HAP-1 (cell line): ENCODE measurements around the gene NDUFC2.
"Not testable (repeated sequence)": the region's sequence is repeated elsewhere in the genome, so short reads cannot be mapped to it uniquely, and the experiment has no call there.

Experiments
- DNase-seq, 2 experiments: peaks; one replicate each; pipeline ENCODE4 v3.0.0-alpha.2; 2016 to 2020; ENCODE audit warnings: low spot score in 2 of 2
- H3K27me3 ChIP-seq: fragments of 250-450 bp; sonication (Bioruptor Pico); 2 replicates; pipeline ENCODE4 v1.5.1; 2020; ENCODE audit warnings: low read depth, mild to moderate bottlenecking, moderate library complexity
- H3K36me3 ChIP-seq: fragments of 250-450 bp; sonication (Bioruptor Pico); replicated peaks from 2 replicates; pipeline ENCODE4 v1.5.1; 2020; ENCODE audit warnings: mild to moderate bottlenecking
- H3K4me1 ChIP-seq: fragments of 250-450 bp; sonication (Bioruptor Pico); 2 replicates; pipeline ENCODE4 v1.5.1; 2020; ENCODE audit warnings: mild to moderate bottlenecking
- H3K4me3 ChIP-seq: fragments of 250-450 bp; sonication (Bioruptor Pico); 2 replicates; pipeline ENCODE4 v1.5.1; 2020; ENCODE audit warnings: mild to moderate bottlenecking, moderate library complexity
- H3K9me3 ChIP-seq: fragments of 250-450 bp; sonication (Bioruptor Pico); 2 replicates; pipeline ENCODE4 v1.5.1; 2020; ENCODE audit warnings: mild to moderate bottlenecking, moderate library complexity
- in situ Hi-C: fragments of 300-500 bp; cut with MboI; formaldehyde crosslinking; loops from 3 replicates; pipeline ENCODE4 v1.14.3; 2020; ENCODE audit warnings: low sequenced_read_pairs, inconsistent platforms, mixed read lengths

The NDUFC2 gene

DNA sequence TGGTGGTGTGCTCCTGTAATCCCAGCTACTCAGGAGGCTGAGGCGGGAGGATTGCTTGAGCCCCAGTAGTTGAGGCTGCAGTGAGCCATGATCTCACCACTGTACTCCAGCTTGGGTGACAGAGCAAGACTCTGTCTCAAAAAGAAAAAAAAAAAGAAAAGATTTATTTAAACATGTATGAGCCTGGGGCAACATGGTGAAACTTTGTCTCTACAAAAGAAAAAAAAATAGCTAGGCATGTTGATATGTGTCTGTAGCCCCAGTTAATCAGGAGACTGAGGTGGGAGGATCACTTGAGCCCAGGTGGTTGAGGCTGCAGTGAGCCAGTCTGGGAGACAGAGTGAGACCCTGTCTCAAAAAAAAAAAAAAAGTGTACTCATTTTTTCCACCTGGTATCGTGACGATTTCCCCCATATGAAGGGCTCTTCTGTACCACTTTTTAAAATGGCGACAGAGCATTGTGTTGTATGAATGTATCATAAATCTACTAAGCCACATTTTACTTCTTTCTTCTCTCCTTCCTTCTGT lies 40.2 kb downstream of the NDUFC2 start:
- in situ Hi-C loops = no loop called here
- H3K27me3 ChIP-seq = no peaks in the 10 kb centered on the region
- H3K36me3 ChIP-seq = no peaks in the 10 kb centered on the region
- no peaks in the 10 kb centered on the region for H3K9me3 ChIP-seq
- H3K4me3 ChIP-seq = no peak overlapping the region
- H3K4me1 ChIP-seq = no peaks in the 10 kb centered on the region
- no peak for DNase-seq

DNA sequence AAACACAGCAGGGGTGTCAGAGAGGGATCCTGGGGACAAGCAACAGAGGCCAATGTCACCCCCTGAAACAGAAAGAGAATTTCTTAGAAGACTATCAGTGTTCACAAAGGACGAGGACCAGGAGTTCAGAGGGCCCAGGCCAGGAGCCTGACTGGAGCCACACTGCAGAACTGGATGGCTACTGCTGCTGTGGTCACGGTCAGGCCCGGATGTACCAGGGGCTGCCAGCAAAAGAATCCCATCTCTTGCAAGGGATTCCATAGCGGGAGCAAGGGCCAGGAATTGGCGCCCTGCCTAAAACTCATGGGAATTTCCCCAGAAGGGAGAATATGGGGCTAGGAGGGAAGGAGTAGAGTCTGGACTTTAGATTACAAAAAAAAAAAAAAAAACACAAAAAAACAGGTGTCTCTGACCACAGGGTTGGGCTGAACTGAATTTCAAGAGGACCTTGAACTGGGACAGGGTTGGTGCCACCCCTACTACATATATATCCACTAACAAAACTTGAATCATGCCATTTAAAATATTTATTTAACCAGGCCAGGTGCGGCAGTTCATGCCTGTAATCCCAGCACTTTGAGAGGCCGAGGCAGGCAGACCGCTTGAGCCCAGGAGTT lies 40.9 kb downstream of the NDUFC2 start:
- no peaks in the 10 kb centered on the region for H3K36me3 ChIP-seq
- no peaks in the 10 kb centered on the region for H3K4me1 ChIP-seq
- no peaks in the 10 kb centered on the region for H3K27me3 ChIP-seq
- no peak overlapping the region for H3K4me3 ChIP-seq
- no peaks in the 10 kb centered on the region for H3K9me3 ChIP-seq
- in situ Hi-C loops = no loop called here
- no peak for DNase-seq

GRCh38 chr11:78037825-78038620 lies 41.6 kb downstream of the NDUFC2 start:
- H3K4me1 ChIP-seq = no peaks in the 10 kb centered on the region
- in situ Hi-C loops = no loop called here
- H3K4me3 ChIP-seq = no peak overlapping the region
- no peak for DNase-seq
- H3K36me3 ChIP-seq = no peaks in the 10 kb centered on the region
- no peaks in the 10 kb centered on the region for H3K9me3 ChIP-seq
- H3K27me3 ChIP-seq = no peaks in the 10 kb centered on the region

DNA sequence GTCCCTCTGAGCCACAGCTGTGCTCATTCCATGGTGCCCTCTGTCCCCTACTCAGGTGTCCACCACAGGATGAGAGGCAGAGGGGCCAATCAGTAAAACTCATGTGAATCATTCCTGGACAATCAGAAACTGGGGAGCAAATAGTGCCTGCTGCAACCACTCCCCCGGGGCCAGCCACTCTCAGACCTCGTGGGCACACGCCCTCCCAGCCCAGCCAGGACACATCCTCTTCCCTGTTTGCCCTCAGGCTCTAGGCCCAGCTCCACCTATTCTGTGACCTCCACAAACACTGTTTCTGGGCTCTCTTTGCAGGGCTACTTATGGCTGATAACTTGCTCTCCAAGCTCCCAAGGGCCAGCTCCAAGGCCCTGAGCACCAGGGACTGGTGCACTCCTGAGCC lies 42.6 kb downstream of the NDUFC2 start:
- no peaks in the 10 kb centered on the region for H3K4me1 ChIP-seq

GRCh38 chr11:78036313-78036712 lies 43.3 kb downstream of the NDUFC2 start:
- H3K27me3 ChIP-seq = no peaks in the 10 kb centered on the region
- no peak for DNase-seq
- no peaks in the 10 kb centered on the region for H3K36me3 ChIP-seq
- in situ Hi-C loops = no loop called here
- H3K4me3 ChIP-seq = no peak overlapping the region
- no peaks in the 10 kb centered on the region for H3K4me1 ChIP-seq
- no peaks in the 10 kb centered on the region for H3K9me3 ChIP-seq

More for the DNA sequence above, 42.6 kb downstream of the NDUFC2 start:
- H3K36me3 ChIP-seq = no peaks in the 10 kb centered on the region
- no peaks in the 10 kb centered on the region for H3K9me3 ChIP-seq
- H3K27me3 ChIP-seq = no peaks in the 10 kb centered on the region
- in situ Hi-C loops = no loop called here
- DNase-seq = no peak
- no peak overlapping the region for H3K4me3 ChIP-seq

DNA sequence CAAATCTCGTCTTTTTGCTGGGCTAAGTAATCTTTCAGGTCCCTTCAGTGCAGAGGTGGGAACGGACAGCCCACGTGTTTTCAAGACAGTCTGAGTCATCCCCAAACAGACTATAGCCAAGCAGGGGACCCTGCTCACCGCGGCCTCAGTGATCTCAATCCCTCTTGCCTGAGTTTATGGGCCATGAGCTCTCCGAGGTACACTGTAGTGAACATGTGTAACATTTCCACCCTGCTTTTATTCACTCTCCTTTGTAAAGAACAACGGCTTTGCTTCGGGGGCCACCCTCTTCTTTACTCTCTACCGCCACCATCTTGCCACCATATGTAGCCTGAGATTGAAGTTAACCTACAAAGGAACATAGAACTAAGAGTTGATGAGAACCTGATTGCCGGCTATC lies 45.0 kb downstream of the NDUFC2 start:
- no peaks in the 10 kb centered on the region for H3K9me3 ChIP-seq
- H3K4me3 ChIP-seq = no peak overlapping the region
- in situ Hi-C loops = no loop called here
- no peaks in the 10 kb centered on the region for H3K27me3 ChIP-seq
- H3K36me3 ChIP-seq = no peaks in the 10 kb centered on the region
- peaks cover 7% of the 10 kb centered on the region; the same call in 1 of the 2 replicates for H3K4me1 ChIP-seq
- no peak for DNase-seq

- no peak overlapping the region for H3K4me3 ChIP-seq
- in situ Hi-C loops = no loop called here
- H3K4me1 ChIP-seq = peaks cover 11% of the 10 kb centered on the region
- no peak for DNase-seq
- H3K9me3 ChIP-seq = no peaks in the 10 kb centered on the region
- H3K27me3 ChIP-seq = no peaks in the 10 kb centered on the region
- H3K36me3 ChIP-seq = no peaks in the 10 kb centered on the region
These were observed 46.6 kb downstream of the NDUFC2 start for GRCh38 chr11:78033040-78033439.

- Histone ChIP-seq H3K9me3 (no peaks in the 10 kb centered on the region), H3K36me3 (no peaks in the 10 kb centered on the region), H3K27me3 (no peaks in the 10 kb centered on the region), H3K4me3 (no peak overlapping the region), H3K4me1 (peaks cover 11% of the 10 kb centered on the region)
- no peak for DNase-seq
- in situ Hi-C loops = no loop called here
These were observed 47.6 kb downstream of the NDUFC2 start for GRCh38 chr11:78032090-78032489.

GRCh38 chr11:78031629-78032028 lies 48.0 kb downstream of the NDUFC2 start:
- Histone ChIP-seq H3K36me3 (no peaks in the 10 kb centered on the region), H3K4me1 (peaks cover 11% of the 10 kb centered on the region)
- in situ Hi-C loops = no loop called here

GRCh38 chr11:78030429-78031325 lies 49.0 kb downstream of the NDUFC2 start:
- Histone ChIP-seq H3K4me1 (peaks cover 11% of the 10 kb centered on the region), H3K27me3 (no peaks in the 10 kb centered on the region), H3K36me3 (no peaks in the 10 kb centered on the region), H3K4me3 (no peak overlapping the region), H3K9me3 (no peaks in the 10 kb centered on the region)
- DNase-seq = peak; percentile 62 to 73
- in situ Hi-C loops = no loop called here

More at GRCh38 chr11:78031629-78032028, 48.0 kb downstream of the NDUFC2 start:
- DNase-seq = no peak
- no peak overlapping the region for H3K4me3 ChIP-seq
- H3K9me3 ChIP-seq = no peaks in the 10 kb centered on the region
- no peaks in the 10 kb centered on the region for H3K27me3 ChIP-seq

DNA sequence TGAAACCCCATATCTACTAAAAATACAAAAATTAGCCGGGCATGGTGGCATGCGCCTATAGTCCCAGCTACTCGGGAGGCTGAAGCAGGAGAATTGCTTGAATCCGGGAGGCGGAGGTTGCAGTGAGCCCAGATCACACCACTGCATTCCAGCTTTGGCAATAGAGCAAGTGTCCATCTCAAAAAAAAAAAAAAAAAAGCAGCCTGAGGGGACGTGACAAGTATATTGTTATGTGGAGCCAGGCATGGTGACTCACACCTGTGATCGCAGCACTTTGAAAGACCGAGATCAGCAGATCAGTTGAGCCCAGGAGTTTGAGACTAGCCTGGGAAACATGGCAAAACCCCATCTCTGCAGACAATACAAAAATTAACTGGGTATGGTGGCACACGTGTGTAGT lies 51.2 kb downstream of the NDUFC2 start:
- H3K27me3 ChIP-seq, H3K9me3 ChIP-seq, H3K4me3 ChIP-seq, in situ Hi-C loops, H3K36me3 ChIP-seq: not testable (repeated sequence)
- peaks cover 11% of the 10 kb centered on the region for H3K4me1 ChIP-seq
- peak in 1 of 2 experiments; percentile 35 for DNase-seq

DNA sequence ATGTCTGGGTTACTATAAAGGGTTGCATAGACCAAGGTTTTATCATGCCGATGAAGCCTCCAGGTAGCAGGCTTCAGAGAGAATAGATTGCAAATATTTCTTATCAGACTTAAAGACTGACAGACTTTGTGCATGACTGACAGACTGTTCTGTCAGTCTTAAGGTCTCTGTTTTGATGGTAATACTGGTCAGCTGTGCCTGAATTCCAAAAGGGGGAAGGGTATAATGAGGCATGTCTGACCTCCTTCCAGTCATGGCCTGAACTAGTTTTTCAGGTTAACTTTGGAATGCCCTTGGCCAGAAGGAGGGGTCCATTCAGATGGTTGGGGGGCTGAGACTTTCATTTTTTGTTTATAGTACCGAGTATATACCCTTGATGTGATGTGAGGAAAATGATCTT lies 51.9 kb downstream of the NDUFC2 start:
- peaks cover 11% of the 10 kb centered on the region for H3K4me1 ChIP-seq
- no peak for DNase-seq
- no peaks in the 10 kb centered on the region for H3K9me3 ChIP-seq
- no peaks in the 10 kb centered on the region for H3K36me3 ChIP-seq
- in situ Hi-C loops = no loop called here
- H3K27me3 ChIP-seq = no peaks in the 10 kb centered on the region
- no peak overlapping the region for H3K4me3 ChIP-seq

DNA sequence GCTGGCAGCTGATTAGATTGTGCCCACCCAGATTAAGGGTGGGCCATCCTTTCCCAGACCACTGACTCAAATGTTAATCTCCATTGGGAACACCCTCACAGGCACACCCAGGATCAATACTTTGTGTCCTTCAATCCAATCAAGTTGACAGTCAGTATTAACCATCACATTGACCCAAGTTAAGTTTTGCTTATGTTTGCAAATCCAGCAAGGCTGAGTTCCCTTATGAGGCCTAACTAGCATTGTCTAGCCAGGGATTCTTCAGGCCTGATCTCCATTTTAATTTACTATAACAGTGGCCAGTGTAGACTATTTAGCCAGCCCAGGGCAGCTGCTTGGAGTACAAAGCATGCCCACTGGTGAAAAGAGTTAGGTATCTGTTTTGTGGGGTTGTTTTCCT lies 54.3 kb downstream of the NDUFC2 start:
- in situ Hi-C loops = no loop called here

More for the DNA sequence above, 54.3 kb downstream of the NDUFC2 start:
- no peak for DNase-seq
- Histone ChIP-seq H3K4me1 (peaks cover 8% of the 10 kb centered on the region), H3K4me3 (no peak overlapping the region), H3K9me3 (no peaks in the 10 kb centered on the region), H3K27me3 (no peaks in the 10 kb centered on the region), H3K36me3 (no peaks in the 10 kb centered on the region)
